ENCODE data around the gene HSD17B3.
"Not testable (repeated sequence)": the region's sequence is repeated elsewhere in the genome, so short reads cannot be mapped to it uniquely, and the experiment has no call there.

HSD17B3 gene

GRCh38 chr9:96189581-96189980 lies 112.4 kb downstream of the HSD17B3 start:
- not testable (repeated sequence) for FAIRE-seq

- FAIRE-seq = no peak
Measured at GRCh38 chr9:96188571-96188970, 113.4 kb downstream of the HSD17B3 start.

- no peak for FAIRE-seq
Measured at GRCh38 chr9:96187151-96187555, 114.8 kb downstream of the HSD17B3 start.

GRCh38 chr9:96186591-96187011 lies 115.4 kb downstream of the HSD17B3 start:
- FAIRE-seq = no peak

- no peak for FAIRE-seq
Measured at GRCh38 chr9:96185518-96186156, 116.3 kb downstream of the HSD17B3 start.

Data from TTC549 (cell line).